Peyer's patch (tissue), 4 donors: ENCODE data around the gene CCL28.

Source experiments
- CTCF ChIP-seq, 6 experiments: fragments of 450-650 bp in 4 of 6; fragments of 200-600 bp in 2 of 6; sonication (generic) in 1 of 6; IDR thresholded peaks; one replicate each; pipeline ENCODE4 v1.5.1; 2017 to 2019; ENCODE audit warnings: antibody characterized with exemption in 6 of 6, mild to moderate bottlenecking in 3 of 6, moderate library complexity in 1 of 6
- POLR2A ChIP-seq, 2 donors: fragments of 450-650 bp; IDR thresholded peaks; one replicate each; pipeline ENCODE4 v1.5.1; 2017; ENCODE audit warnings: antibody characterized with exemption in 2 of 2, mild to moderate bottlenecking in 2 of 2, moderate library complexity in 2 of 2

GRCh38 chr5:43371821-43372220, 40.4 kb downstream of the CCL28 start:
- TF ChIP-seq CTCF (IDR thresholded peaks at IDR 0.05) (no peak), POLR2A (IDR thresholded peaks at IDR 0.05) (no peak)
